Muscle of leg (tissue), 11 donors: ENCODE results near the gene ATP2A2. TPM values are rescaled to one million over a fixed set of nuclear protein-coding genes. Genes with fewer than 3 reads are reported as not detected.

ENCODE experiments used
- DNase-seq: peaks from one replicate; pipeline ENCODE4 v3.0.0; 2013
- H3K27ac ChIP-seq: one replicate; pipeline ENCODE4 v1.5.1; 2013; ENCODE audit warnings: mild to moderate bottlenecking, low read length, control low read depth
- H3K27me3 ChIP-seq: one replicate; pipeline ENCODE4 v1.6.1; 2013; ENCODE audit warnings: low read length; ENCODE audit not compliant: control insufficient read depth, insufficient read depth
- H3K36me3 ChIP-seq: one replicate; pipeline ENCODE4 v1.6.1; 2013; ENCODE audit warnings: low read length; ENCODE audit not compliant: control insufficient read depth, insufficient read depth
- H3K4me1 ChIP-seq: one replicate; pipeline ENCODE4 v1.6.1; 2013; ENCODE audit warnings: low read length; ENCODE audit not compliant: control insufficient read depth, insufficient read depth
- H3K4me3 ChIP-seq: one replicate; pipeline ENCODE4 v1.5.1; 2013; ENCODE audit warnings: low read length, control low read depth
- H3K9me3 ChIP-seq: replicated peaks from 2 replicates; pipeline ENCODE4 v1.6.1; 2013; ENCODE audit warnings: low read depth, low read length; ENCODE audit not compliant: control insufficient read depth
- WGBS: methylation state at CpG from one replicate; pipeline ENCODE4 v1.1.5; 2013; ENCODE audit warnings: missing lambda C conversion rate; ENCODE audit not compliant: insufficient coverage; 5-methylcytosine and 5-hydroxymethylcytosine counted together
- polyA plus RNA-seq, 8 donors: library from polyadenylated mRNA; unstranded; fragments of 120-200 nt; gene quantifications; one replicate each; pipeline versions ENCODE4 v1.2.1 to v1.2.3, GENCODE V29; 2013; ENCODE audit warnings: inconsistent platforms in 1 of 8, low replicate concordance in 1 of 8; ENCODE audit not compliant: insufficient read length in 8 of 8, insufficient read depth in 1 of 8
- total RNA-seq: library from RNA; stranded (reverse); fragments of 120-200 nt; gene quantifications from one replicate; pipeline ENCODE4 v1.2.4, GENCODE V29; 2013

ATP2A2 gene
- total and polyA plus RNA-seq, 9 donors = 312 to 712 (median 556) TPM

DNA sequence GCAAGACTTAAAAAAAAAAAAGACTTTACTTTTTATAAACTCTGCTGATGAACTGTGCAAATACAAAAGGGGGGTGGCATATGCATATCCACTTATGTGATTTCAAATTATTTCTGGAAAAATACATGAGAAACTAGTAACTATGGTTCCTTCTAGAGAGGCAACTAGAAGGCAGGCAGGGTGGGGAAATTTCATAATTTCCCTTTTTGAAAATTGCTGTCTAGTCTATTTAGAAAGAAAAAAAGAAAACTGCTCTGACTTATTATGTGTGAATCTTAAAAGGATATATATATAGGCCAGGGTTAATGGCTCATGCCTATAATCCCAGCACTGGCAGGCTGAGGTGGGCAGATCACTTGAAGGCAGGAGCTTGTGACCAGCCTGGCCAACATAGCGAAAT lies 80.2 kb downstream of the ATP2A2 start:
- no peaks in the 10 kb centered on the region for H3K9me3 ChIP-seq
- H3K4me1 ChIP-seq = no peaks in the 10 kb centered on the region
- H3K27ac ChIP-seq = no peak overlapping the region
- no peaks in the 10 kb centered on the region for H3K27me3 ChIP-seq
- DNase-seq = no peak
- H3K4me3 ChIP-seq = no peak overlapping the region
- no CpG with 5 or more reads among the region's 1 CpG for WGBS
- H3K36me3 ChIP-seq = no peaks in the 10 kb centered on the region

DNA sequence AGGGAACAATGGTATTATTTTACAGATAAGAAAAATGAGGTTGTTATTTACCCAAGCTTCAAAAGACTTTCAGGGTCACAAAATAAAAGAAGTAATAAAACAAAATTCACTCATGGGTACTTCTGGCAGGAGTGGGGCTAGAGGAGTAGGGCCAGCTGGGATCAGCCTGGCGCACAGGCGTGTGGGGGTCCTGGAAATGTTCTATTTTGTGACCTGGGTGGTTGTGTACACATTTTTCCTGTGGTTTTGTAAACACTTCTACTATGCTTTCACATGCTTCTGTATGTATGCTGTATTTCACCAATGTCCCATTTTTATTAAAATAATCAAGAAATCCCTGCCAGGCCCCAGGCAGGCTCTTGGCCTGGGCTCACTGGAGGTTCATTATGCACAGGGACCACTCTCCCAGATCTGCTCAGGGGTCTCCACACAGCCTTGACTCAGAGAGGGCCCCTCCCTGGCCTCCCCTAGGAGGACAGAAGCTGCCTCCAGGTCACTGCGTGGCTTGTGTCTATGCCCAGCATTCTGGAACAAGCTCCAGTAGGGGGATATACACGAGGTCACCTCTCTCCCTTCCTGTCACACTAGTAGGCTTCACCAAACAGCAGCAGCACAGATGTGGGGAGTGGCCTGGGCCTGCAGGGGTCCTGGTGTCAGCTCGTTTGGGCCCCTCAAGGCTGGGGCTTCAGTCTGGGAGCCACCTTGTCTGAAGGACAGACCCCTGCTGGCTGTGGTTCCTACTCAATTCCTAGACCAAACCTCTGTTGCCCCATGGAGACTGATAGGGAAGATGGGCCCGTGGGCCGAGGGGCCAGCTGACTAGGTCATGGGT lies 84.7 kb downstream of the ATP2A2 start:
- Histone ChIP-seq H3K27ac (no peak overlapping the region), H3K27me3 (no peaks in the 10 kb centered on the region), H3K4me3 (no peak overlapping the region), H3K4me1 (peaks cover 10% of the 10 kb centered on the region), H3K36me3 (peaks cover 9% of the 10 kb centered on the region), H3K9me3 (no peaks in the 10 kb centered on the region)
- no peak for DNase-seq
- 100% methylated on average over 2 of the region's 7 CpGs for WGBS

DNA sequence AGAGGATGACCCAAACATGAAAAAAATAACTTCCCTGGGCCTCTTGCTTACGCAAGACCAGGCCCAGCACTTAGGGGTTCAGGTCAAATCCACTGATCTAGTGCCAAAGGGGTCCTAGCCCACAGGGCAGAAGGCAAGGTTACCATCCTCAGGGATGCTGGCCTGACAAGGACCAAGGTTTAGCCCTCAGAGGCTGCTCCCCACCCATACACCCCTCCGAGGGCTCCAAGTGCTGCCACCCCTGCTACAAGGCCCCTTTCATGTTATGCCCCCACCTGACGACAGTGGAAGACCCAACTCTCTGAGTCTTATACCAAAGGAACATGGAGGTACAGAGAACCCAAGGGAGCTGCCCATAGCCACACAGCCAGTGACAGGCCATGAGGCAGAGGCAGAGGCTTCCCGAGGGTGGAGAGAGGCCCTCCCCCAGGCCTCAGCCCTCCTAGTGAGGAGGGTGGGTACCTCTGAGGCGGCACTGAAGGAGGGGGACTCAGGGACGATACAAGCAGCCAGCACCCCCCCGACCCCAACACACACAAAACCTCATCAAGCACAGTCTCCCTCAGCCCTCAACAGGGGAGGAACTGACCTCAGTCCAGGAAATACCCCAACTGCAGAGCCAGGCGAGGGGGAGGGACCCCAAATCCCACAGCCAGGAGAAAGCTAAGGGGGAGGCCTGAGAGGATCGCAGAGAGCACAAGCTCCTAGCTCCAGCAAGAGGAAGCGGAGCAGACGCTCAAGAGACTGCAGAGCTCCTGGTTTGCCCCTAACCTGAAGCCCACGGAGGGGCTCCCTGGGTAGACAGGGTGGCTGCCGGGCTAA lies 85.5 kb downstream of the ATP2A2 start:
- no peak overlapping the region for H3K4me3 ChIP-seq
- peaks cover 18% of the 10 kb centered on the region for H3K4me1 ChIP-seq
- no peaks in the 10 kb centered on the region for H3K27me3 ChIP-seq
- WGBS = 56% methylated on average over 4 of the region's 13 CpGs
- peaks cover 17% of the 10 kb centered on the region for H3K36me3 ChIP-seq
- DNase-seq = no peak
- H3K27ac ChIP-seq = no peak overlapping the region
- H3K9me3 ChIP-seq = no peaks in the 10 kb centered on the region

DNA sequence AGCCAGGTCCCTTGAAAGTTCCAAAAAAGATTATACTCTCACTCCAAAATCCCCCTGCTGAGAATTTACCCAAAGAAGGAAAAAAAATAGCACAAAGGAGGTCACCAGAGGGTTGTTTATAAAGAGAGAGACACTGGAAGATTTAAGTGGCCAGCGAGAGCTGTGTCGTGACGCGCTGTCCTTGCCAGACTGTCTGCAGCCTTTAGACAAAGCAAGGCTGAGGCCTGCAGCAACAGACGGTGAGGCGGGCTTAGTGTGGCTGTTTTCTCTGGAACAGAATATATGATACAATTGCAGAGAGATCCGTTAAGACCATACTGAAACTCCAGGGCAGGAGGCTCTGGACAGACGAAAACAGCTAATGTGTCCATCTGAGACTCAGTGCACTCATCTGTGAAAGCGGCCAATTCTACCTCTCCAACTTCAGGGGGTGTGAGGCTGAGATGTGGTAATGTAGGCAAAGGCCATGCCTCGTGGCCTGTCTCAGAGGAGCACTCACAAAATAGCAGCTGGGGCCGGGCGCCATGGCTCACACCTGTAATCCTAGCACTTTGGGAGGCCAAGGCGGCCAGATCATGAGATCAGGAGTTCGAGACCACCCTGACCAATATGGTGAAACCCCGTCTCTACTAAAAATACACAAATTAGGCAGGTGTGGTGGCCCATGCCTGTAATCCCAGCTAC lies 86.3 kb downstream of the ATP2A2 start:
- Histone ChIP-seq H3K4me1 (peaks cover 26% of the 10 kb centered on the region), H3K27ac (no peak overlapping the region), H3K27me3 (no peaks in the 10 kb centered on the region), H3K4me3 (no peak overlapping the region), H3K36me3 (peaks cover 25% of the 10 kb centered on the region), H3K9me3 (no peaks in the 10 kb centered on the region)
- 54% methylated on average over 11 of the region's 15 CpGs for WGBS
- peak; percentile 74 for DNase-seq

DNA sequence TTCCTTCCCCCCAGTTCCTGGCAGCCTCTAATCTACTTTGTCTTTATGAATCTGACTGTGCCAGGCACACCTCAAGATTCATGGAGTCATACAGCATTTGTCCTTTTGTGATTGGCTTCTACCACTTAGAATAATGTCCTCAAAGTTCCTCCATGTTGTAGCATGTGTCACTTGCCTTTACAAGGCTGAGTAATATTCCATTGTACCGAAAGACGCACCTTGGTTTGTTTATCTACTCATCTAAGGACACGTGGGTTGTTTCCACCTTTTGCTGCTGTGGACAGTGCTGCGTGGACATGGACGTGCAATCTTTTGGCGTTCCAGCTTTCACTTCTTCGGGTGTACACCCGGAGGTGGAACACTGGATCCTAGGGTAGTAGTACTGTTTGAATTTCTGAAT lies 88.9 kb downstream of the ATP2A2 start:
- H3K36me3 ChIP-seq = peaks cover 48% of the 10 kb centered on the region

DNA sequence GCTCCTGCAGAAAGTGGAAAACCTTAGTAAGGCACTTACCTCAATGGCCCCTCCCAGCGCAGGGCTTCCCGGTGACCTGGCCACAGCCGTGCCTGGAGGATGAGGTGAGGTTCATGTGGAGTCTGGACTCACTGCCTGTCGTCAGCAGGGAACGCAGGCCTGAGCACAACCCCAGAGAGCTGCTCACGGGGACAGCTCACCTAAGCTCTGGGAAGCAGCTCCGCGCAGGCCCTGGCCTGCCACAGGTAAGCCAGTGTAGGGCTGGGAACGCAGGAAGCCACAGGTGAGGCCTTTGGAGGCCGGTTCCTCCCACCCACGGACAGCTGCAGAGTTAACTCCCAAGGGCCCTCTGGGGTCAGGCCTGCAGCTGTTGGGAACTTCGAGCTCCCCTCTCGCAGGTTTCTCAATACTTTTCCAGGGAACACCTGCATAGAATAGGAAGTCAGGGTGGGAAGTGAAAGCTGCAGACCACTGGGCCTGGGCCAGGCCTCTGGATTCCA lies 89.7 kb downstream of the ATP2A2 start:
- H3K4me1 ChIP-seq = peaks cover 53% of the 10 kb centered on the region
- no peak overlapping the region for H3K27ac ChIP-seq
- H3K27me3 ChIP-seq = no peaks in the 10 kb centered on the region
- DNase-seq = peak; percentile 65
- H3K9me3 ChIP-seq = no peaks in the 10 kb centered on the region
- H3K36me3 ChIP-seq = peaks cover 52% of the 10 kb centered on the region
- no peak overlapping the region for H3K4me3 ChIP-seq
- 49% methylated on average over 11 of the region's 13 CpGs for WGBS

More for the DNA sequence above, 88.9 kb downstream of the ATP2A2 start:
- 100% methylated on average over 2 of the region's 8 CpGs for WGBS
- Histone ChIP-seq H3K27ac (no peak overlapping the region), H3K4me1 (peaks cover 50% of the 10 kb centered on the region), H3K9me3 (no peaks in the 10 kb centered on the region), H3K4me3 (no peak overlapping the region), H3K27me3 (no peaks in the 10 kb centered on the region)
- DNase-seq = no peak

DNA sequence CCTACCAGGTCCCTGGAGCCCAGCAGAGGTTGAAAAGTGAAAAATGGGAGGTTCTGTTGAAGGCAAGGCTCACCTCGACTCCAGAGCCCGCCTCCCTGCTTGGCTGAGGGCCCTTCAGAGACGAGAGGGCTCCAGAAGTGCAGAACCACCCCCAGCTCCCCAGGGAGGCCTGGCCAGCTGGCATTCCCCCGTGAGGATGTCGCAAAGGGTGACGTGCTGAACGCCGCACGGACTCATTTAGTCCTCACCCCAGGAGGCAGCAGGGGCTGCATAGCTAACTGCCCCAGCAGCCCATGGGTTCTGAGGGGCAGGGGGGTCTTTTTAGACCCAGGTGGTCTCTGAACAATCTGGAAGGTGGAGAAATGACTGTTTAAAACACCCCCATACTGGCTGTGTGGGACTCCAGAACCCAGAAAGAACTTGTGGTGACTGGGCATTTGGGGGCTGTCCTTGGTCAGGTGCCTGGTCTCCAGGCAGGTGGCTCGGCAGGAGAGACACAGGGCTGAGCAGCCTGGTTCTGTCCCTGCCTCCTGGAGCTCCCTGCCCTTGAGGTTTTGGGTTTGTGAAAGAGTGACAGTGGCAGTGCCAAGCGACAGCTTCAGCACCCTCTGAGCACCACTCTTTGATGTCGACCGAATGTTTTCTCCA lies 90.5 kb downstream of the ATP2A2 start:
- H3K27me3 ChIP-seq = no peaks in the 10 kb centered on the region
- WGBS = 41% methylated on average over 6 of the region's 13 CpGs
- H3K4me3 ChIP-seq = no peak overlapping the region
- H3K27ac ChIP-seq = no peak overlapping the region
- H3K9me3 ChIP-seq = no peaks in the 10 kb centered on the region
- DNase-seq = no peak
- peaks cover 53% of the 10 kb centered on the region for H3K4me1 ChIP-seq
- H3K36me3 ChIP-seq = peaks cover 56% of the 10 kb centered on the region

DNA sequence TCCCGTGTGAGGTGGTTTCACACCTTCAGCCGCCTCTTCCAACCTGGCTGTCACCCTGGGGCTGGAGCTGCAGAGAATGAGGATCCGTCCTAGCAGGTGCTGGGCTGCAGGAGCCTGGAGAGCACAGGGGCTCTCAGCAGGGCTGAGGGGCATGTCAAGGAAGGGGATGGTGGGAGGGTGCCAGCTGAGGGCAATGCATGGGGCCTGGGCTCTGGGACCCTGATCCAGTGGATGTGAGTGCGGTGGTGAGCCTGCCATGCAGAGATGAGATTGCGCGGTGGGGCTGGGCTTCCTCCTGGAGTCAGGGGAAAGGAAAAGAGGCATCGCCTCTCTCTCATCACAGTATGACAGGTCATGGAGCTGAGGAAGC lies 91.0 kb downstream of the ATP2A2 start:
- no peak for DNase-seq
- Histone ChIP-seq H3K27me3 (no peaks in the 10 kb centered on the region), H3K4me3 (no peak overlapping the region), H3K27ac (no peak overlapping the region), H3K9me3 (no peaks in the 10 kb centered on the region), H3K4me1 (peaks cover 50% of the 10 kb centered on the region), H3K36me3 (peaks cover 58% of the 10 kb centered on the region)
- 83% methylated on average over 2 of the region's 7 CpGs for WGBS

DNA sequence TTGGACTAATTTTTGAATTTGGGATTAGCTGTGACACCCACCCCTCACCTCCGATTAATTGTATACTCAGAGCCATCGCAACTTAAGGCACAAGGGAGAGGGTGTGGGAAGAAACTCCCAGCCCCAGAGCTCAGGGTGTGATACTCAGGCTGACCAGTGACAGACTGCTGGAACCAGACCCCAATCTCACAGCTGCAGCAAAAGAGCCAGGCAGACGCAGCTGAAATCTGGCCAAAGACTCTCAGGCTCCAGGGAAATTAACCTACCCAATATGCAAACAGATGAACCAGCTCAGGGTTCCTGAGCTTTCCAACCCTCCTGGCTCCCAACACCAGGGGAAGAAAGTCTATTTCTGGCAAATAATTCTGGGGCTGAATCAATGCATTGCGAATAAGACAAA lies 92.0 kb downstream of the ATP2A2 start:
- H3K36me3 ChIP-seq = peaks cover 66% of the 10 kb centered on the region
- no peak overlapping the region for H3K4me3 ChIP-seq
- no peaks in the 10 kb centered on the region for H3K27me3 ChIP-seq
- H3K9me3 ChIP-seq = no peaks in the 10 kb centered on the region
- DNase-seq = peak; percentile 90
- peaks cover 52% of the 10 kb centered on the region for H3K4me1 ChIP-seq
- WGBS = no CpG with 5 or more reads among the region's 4 CpGs
- H3K27ac ChIP-seq = peak overlapping the region; percentile 56
